ENCODE results near the gene RESF1. TPM values are rescaled to one million over a fixed set of nuclear protein-coding genes. Genes with fewer than 3 reads are reported as not detected.

RESF1 gene
- total and polyA plus RNA-seq, 7 experiments from 2014 or later: 141 to 490 (median 168) TPM

- H3K27ac ChIP-seq (ENCODE audit: low read depth, low read length): peak overlapping the region; percentile 62
- intact Hi-C loops (cut with micrococcal nuclease): loop anchor here (1.0 to 2.0 kb wide), 6 partner anchors 30 to 269 kb away; partner anchors contain the start of genes RESF1 (in 2 of the 2), AMN1 (in 1 of the 2) and ETFBKMT (in 1 of the 2)
- ATAC-seq: peak; percentile 70
- ChIA-PET CTCF (interaction anchor here (1.1 kb wide), 1 partner anchor 32 kb away, joined by 3 read pairs; no protein-coding TSS in a partner anchor), POLR2A (interaction anchor here (0.6 to 1.7 kb wide), 11 partner anchors 31 to 270 kb away, joined by 3 to 19 read pairs (median 4); partner anchors contain the start of genes AMN1 and RESF1)
- H3K4me3 Mint-ChIP-seq: peak overlapping the region; percentile 79 to 94 (median 90)
- peak in 8 of 9 donors; percentile 23 to 64 (median 49) for DNase-seq
- peaks cover 0 to 56% (median 10%) of the 10 kb centered on the region in 5 donors for H3K36me3 Mint-ChIP-seq
- peak overlapping the region; percentile 94 to 100 (median 97) for H3K27ac Mint-ChIP-seq
- H3K27me3 Mint-ChIP-seq: no peaks in the 10 kb centered on the region
- H3K4me3 ChIP-seq (ENCODE audit: low read length): peak overlapping the region; percentile 26
- H3K4me1 ChIP-seq (ENCODE audit: control insufficient read depth in 2 of 2, insufficient read depth in 2 of 2, low read length in 2 of 2): peaks cover 30 to 42% of the 10 kb centered on the region in 2 donors
- no peaks in the 10 kb centered on the region for H3K27me3 ChIP-seq (ENCODE audit: control insufficient read depth in 2 of 2, insufficient read depth in 2 of 2, low read length in 2 of 2)
- H3K36me3 ChIP-seq (ENCODE audit: control insufficient read depth in 2 of 3, insufficient read depth in 3 of 3, low read length in 3 of 3): no peaks in the 10 kb centered on the region
- peaks cover 0 to 7% (median 3%) of the 10 kb centered on the region in 3 experiments for H3K9me3 ChIP-seq (ENCODE audit: control insufficient read depth in 2 of 3, low read length in 3 of 3)
- H3K4me1 Mint-ChIP-seq: peaks cover 27 to 58% (median 50%) of the 10 kb centered on the region in 7 donors
- peaks cover 5 to 36% (median 13%) of the 10 kb centered on the region in 11 donors for H3K9me3 Mint-ChIP-seq
These were observed 30.8 kb upstream of the RESF1 start for GRCh38 chr12:31928246-31929026.

- peak overlapping the region; percentile 62 for H3K27ac ChIP-seq (ENCODE audit: low read depth, low read length)
- Mint-ChIP-seq H3K36me3 (peaks cover 0 to 55% (median 8%) of the 10 kb centered on the region in 5 donors), H3K4me1 (peaks cover 29 to 61% (median 50%) of the 10 kb centered on the region in 7 donors), H3K4me3 (peak overlapping the region; percentile 79 to 94 (median 90)), H3K9me3 (peaks cover 4 to 34% (median 10%) of the 10 kb centered on the region in 11 donors), H3K27me3 (no peaks in the 10 kb centered on the region), H3K27ac (peak overlapping the region; percentile 94 to 100 (median 97))
- intact Hi-C loops (cut with micrococcal nuclease): loop anchor here in 1 of 2 donors (2.0 kb wide), 2 partner anchors 30 to 32 kb away; partner anchors contain the start of gene RESF1
- ATAC-seq (no peak), DNase-seq (peak in 2 of 9 donors; percentile 2 to 4)
- H3K9me3 ChIP-seq (ENCODE audit: control insufficient read depth in 2 of 3, low read length in 3 of 3): peaks cover 0 to under 1% (median 0%) of the 10 kb centered on the region in 3 experiments
- H3K36me3 ChIP-seq (ENCODE audit: control insufficient read depth in 2 of 3, insufficient read depth in 3 of 3, low read length in 3 of 3): no peaks in the 10 kb centered on the region
- H3K27me3 ChIP-seq (ENCODE audit: control insufficient read depth in 2 of 2, insufficient read depth in 2 of 2, low read length in 2 of 2): no peaks in the 10 kb centered on the region
- H3K4me1 ChIP-seq (ENCODE audit: control insufficient read depth in 2 of 2, insufficient read depth in 2 of 2, low read length in 2 of 2): peaks cover 30 to 44% of the 10 kb centered on the region in 2 donors
- ChIA-PET CTCF (interaction anchor here (1.1 kb wide), 1 partner anchor 31 kb away, joined by 3 read pairs; no protein-coding TSS in a partner anchor), POLR2A (interaction anchor here (0.6 to 1.7 kb wide), 9 partner anchors 30 to 271 kb away, joined by 3 to 19 read pairs (median 5); partner anchors contain the start of genes AMN1 and RESF1)
- peak overlapping the region; percentile 26 for H3K4me3 ChIP-seq (ENCODE audit: low read length)
These were observed 30.1 kb upstream of the RESF1 start for GRCh38 chr12:31929027-31929526.

GRCh38 chr12:31931796-31932715 lies 27.2 kb upstream of the RESF1 start:
- Mint-ChIP-seq H3K36me3 (peaks cover 0 to 55% (median 9%) of the 10 kb centered on the region in 5 donors), H3K9me3 (peaks cover 4 to 37% (median 10%) of the 10 kb centered on the region in 11 donors), H3K27ac (peak overlapping the region in 6 of 9 donors; percentile 0 to 94 (median 18)), H3K4me1 (peaks cover 29 to 62% (median 55%) of the 10 kb centered on the region in 7 donors), H3K4me3 (no peak overlapping the region), H3K27me3 (no peaks in the 10 kb centered on the region)
- Histone ChIP-seq H3K4me1 (ENCODE audit: control insufficient read depth in 2 of 2, insufficient read depth in 2 of 2, low read length in 2 of 2) (peaks cover 30 to 44% of the 10 kb centered on the region in 2 donors), H3K36me3 (ENCODE audit: control insufficient read depth in 2 of 3, insufficient read depth in 3 of 3, low read length in 3 of 3) (no peaks in the 10 kb centered on the region), H3K9me3 (ENCODE audit: control insufficient read depth in 2 of 3, low read length in 3 of 3) (no peaks in the 10 kb centered on the region), H3K27ac (ENCODE audit: low read depth, low read length) (no peak overlapping the region), H3K27me3 (ENCODE audit: control insufficient read depth in 2 of 2, insufficient read depth in 2 of 2, low read length in 2 of 2) (no peaks in the 10 kb centered on the region), H3K4me3 (ENCODE audit: low read length) (no peak overlapping the region)
- ATAC-seq (peak; percentile 77), DNase-seq (no peak)
- ChIA-PET CTCF (interaction anchor here (0.7 to 0.8 kb wide), 2 partner anchors 131 to 273 kb away, joined by 4 to 5 read pairs; no protein-coding TSS in a partner anchor), POLR2A (interaction anchor here (0.7 to 1.6 kb wide), 3 partner anchors 21 to 48 kb away, joined by 3 read pairs; no protein-coding TSS in a partner anchor)
- intact Hi-C loops (cut with micrococcal nuclease): no loop called here

- ChIA-PET CTCF (interaction anchor here (1.0 kb wide), 1 partner anchor 15 kb away, joined by 3 read pairs; the partner anchor contains the start of gene RESF1), POLR2A (interaction anchor here (1.0 kb wide), 1 partner anchor 20 kb away, joined by 3 read pairs; no protein-coding TSS in a partner anchor)
- Histone ChIP-seq H3K27ac (ENCODE audit: low read depth, low read length) (no peak overlapping the region), H3K4me1 (ENCODE audit: control insufficient read depth in 2 of 2, insufficient read depth in 2 of 2, low read length in 2 of 2) (no peaks in the 10 kb centered on the region), H3K36me3 (ENCODE audit: control insufficient read depth in 2 of 3, insufficient read depth in 3 of 3, low read length in 3 of 3) (no peaks in the 10 kb centered on the region), H3K27me3 (ENCODE audit: control insufficient read depth in 2 of 2, insufficient read depth in 2 of 2, low read length in 2 of 2) (no peaks in the 10 kb centered on the region), H3K9me3 (ENCODE audit: control insufficient read depth in 2 of 3, low read length in 3 of 3) (peaks cover 0 to 32% (median 6%) of the 10 kb centered on the region in 3 experiments), H3K4me3 (ENCODE audit: low read length) (no peak overlapping the region)
- Mint-ChIP-seq H3K27me3 (no peaks in the 10 kb centered on the region), H3K36me3 (peaks cover 5 to 54% (median 18%) of the 10 kb centered on the region in 5 donors), H3K27ac (peak overlapping the region in 1 of 9 donors; percentile 31), H3K4me1 (peaks cover 0 to 14% (median 0%) of the 10 kb centered on the region in 7 donors), H3K9me3 (peaks cover 4 to 62% (median 34%) of the 10 kb centered on the region in 11 donors), H3K4me3 (no peak overlapping the region)
- no peak for ATAC-seq
- intact Hi-C loops (cut with micrococcal nuclease): no loop called here
- DNase-seq: no peak
These were observed 14.9 kb upstream of the RESF1 start for GRCh38 chr12:31944299-31944698.

- Mint-ChIP-seq H3K36me3 (peaks cover 9 to 63% (median 18%) of the 10 kb centered on the region in 5 donors), H3K4me1 (peaks cover 7 to 35% (median 20%) of the 10 kb centered on the region in 7 donors), H3K27ac (no peak overlapping the region), H3K9me3 (peaks cover 7 to 60% (median 28%) of the 10 kb centered on the region in 11 donors), H3K4me3 (no peak overlapping the region), H3K27me3 (no peaks in the 10 kb centered on the region)
- intact Hi-C loops (cut with micrococcal nuclease): no loop called here
- Histone ChIP-seq H3K4me1 (ENCODE audit: control insufficient read depth in 2 of 2, insufficient read depth in 2 of 2, low read length in 2 of 2) (peaks cover 0 to 5% of the 10 kb centered on the region in 2 donors), H3K27ac (ENCODE audit: low read depth, low read length) (no peak overlapping the region), H3K4me3 (ENCODE audit: low read length) (no peak overlapping the region), H3K27me3 (ENCODE audit: control insufficient read depth in 2 of 2, insufficient read depth in 2 of 2, low read length in 2 of 2) (no peaks in the 10 kb centered on the region), H3K36me3 (ENCODE audit: control insufficient read depth in 2 of 3, insufficient read depth in 3 of 3, low read length in 3 of 3) (no peaks in the 10 kb centered on the region), H3K9me3 (ENCODE audit: control insufficient read depth in 2 of 3, low read length in 3 of 3) (peaks cover 0 to 14% (median 0%) of the 10 kb centered on the region in 3 experiments)
- no peak for ATAC-seq
- POLR2A ChIA-PET: no interaction called here
- no peak for DNase-seq
- CTCF ChIA-PET: no interaction called here
These were observed 11.2 kb upstream of the RESF1 start for GRCh38 chr12:31947971-31948370.

Measured in naive thymus-derived CD4-positive, alpha-beta T cell (primary cell).